Esophagus squamous epithelium (tissue), 5 donors: ENCODE measurements around the gene CSF1R. TPM values are rescaled to one million over a fixed set of nuclear protein-coding genes. Genes with fewer than 3 reads are reported as not detected.

Experiments
- DNase-seq: peaks from one replicate; lab custom pipeline; 2025; lab: John Stamatoyannopoulos, UW
- H3K27ac ChIP-seq, 4 donors: fragments of 200-600 bp; sonication (generic); one replicate each; pipeline ENCODE4 v1.5.1; 2016 to 2019; ENCODE audit warnings: mild to moderate bottlenecking in 1 of 4
- H3K27me3 ChIP-seq, 4 donors: fragments of 200-600 bp; sonication (generic); 1 replicate in 3 of 4; 2 replicates in 1 of 4; pipeline versions ENCODE4 v1.5.1 to v1.6.0; 2017 to 2021; ENCODE audit warnings: antibody characterized with exemption in 1 of 4
- H3K36me3 ChIP-seq, 3 donors: fragments of 200-600 bp; sonication (generic); one replicate each; pipeline ENCODE4 v1.5.1; 2016 to 2019
- H3K4me1 ChIP-seq, 3 donors: fragments of 200-600 bp; sonication (generic); one replicate each; pipeline ENCODE4 v1.5.1; 2017 to 2019
- H3K4me3 ChIP-seq, 4 donors: fragments of 200-600 bp; sonication (generic); 1 replicate in 3 of 4; 2 replicates in 1 of 4; pipeline ENCODE4 v1.5.1; 2016 to 2019; ENCODE audit warnings: mild to moderate bottlenecking in 2 of 4, moderate library complexity in 1 of 4
- H3K9me3 ChIP-seq, 3 donors: fragments of 200-600 bp; sonication (generic); one replicate each; pipeline ENCODE4 v1.5.1; 2016 to 2019
- POLR2A ChIP-seq, 4 donors: fragments of 450-650 bp; IDR thresholded peaks; one replicate each; pipeline ENCODE4 v1.6.1; 2017; ENCODE audit warnings: antibody characterized with exemption in 4 of 4, mild to moderate bottlenecking in 4 of 4, moderate library complexity in 3 of 4
- WGBS, 2 donors: methylation state at CpG; one replicate each; pipeline ENCODE4 v1.1.5; 2018; 5-methylcytosine and 5-hydroxymethylcytosine counted together
- intact Hi-C: fragments of 100-400 bp; cut with DNase I; formaldehyde crosslinking; loops from one replicate; pipeline ENCODE4 v1.15.0; 2022
- total RNA-seq, 4 donors: library from RNA; depleted of rRNA; stranded (reverse); fragments of >200 nt; gene quantifications; one replicate each; pipeline ENCODE4 v1.1.0, GENCODE V29; 2016
- TF ChIP-seq, protein P1 (sequence below), 6 experiments: fragments of 450-650 bp in 4 of 6; fragments of 200-600 bp in 2 of 6; sonication (generic) in 2 of 6; IDR thresholded peaks; one replicate each; pipeline ENCODE4 v1.5.1; 2016 to 2019; ENCODE audit warnings: antibody characterized with exemption in 6 of 6, mild to moderate bottlenecking in 4 of 6, moderate library complexity in 4 of 6
- donor health status: DM: yes; HTN: yes; CAD: no.

CSF1R gene
- total RNA-seq, 4 donors from 2014 or later: 4.3 to 38.7 (median 15.1) TPM

- 71 to 73% methylated on average over 3 to 6 of the region's 11 CpGs for WGBS, 2 donors
- DNase-seq: no peak
These were observed 22.6 kb upstream of the CSF1R start for GRCh38 chr5:150108711-150109514.

DNA sequence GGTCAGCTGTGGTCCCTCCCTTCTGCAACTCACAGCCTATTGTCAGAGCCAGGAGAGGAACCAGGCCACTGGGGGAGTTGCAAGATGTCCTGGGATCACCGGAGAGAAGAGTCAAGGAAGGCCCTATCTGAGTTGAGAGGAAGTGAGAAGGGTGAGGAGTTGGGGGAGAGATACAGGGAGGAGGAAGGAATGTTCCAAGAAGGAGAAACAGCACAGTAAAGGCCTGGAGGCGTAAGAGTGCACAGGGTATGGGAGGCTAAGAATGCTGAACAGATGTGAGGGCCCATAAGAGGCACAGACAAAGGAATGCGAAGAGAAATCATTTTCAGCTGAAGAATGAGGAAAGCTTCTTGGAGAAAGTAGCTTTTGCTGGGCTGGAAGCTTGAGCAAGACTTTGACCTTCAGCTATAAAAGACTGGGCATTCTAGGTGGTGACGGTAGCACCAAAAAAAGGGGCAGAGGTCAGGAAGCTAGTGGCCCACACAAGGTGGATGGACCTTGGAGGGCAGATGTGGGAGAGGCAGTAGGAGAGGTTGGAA lies 21.6 kb upstream of the CSF1R start:
- no peaks in the 10 kb centered on the region for H3K36me3 ChIP-seq
- H3K27me3 ChIP-seq: peaks cover 0 to 6% (median 0%) of the 10 kb centered on the region in 4 donors
- H3K4me1 ChIP-seq: peaks cover 0 to 10% (median 6%) of the 10 kb centered on the region in 3 donors
- no peak overlapping the region for H3K4me3 ChIP-seq
- no peak for DNase-seq
- H3K27ac ChIP-seq: no peak overlapping the region
- 81 to 86% methylated on average over 4 of the region's 4 CpGs for WGBS, 2 donors
- intact Hi-C loops: no loop called here
- H3K9me3 ChIP-seq: no peaks in the 10 kb centered on the region
- no peak for TF ChIP-seq POLR2A (IDR thresholded peaks at IDR 0.05)
- TF ChIP-seq, protein P1, sequence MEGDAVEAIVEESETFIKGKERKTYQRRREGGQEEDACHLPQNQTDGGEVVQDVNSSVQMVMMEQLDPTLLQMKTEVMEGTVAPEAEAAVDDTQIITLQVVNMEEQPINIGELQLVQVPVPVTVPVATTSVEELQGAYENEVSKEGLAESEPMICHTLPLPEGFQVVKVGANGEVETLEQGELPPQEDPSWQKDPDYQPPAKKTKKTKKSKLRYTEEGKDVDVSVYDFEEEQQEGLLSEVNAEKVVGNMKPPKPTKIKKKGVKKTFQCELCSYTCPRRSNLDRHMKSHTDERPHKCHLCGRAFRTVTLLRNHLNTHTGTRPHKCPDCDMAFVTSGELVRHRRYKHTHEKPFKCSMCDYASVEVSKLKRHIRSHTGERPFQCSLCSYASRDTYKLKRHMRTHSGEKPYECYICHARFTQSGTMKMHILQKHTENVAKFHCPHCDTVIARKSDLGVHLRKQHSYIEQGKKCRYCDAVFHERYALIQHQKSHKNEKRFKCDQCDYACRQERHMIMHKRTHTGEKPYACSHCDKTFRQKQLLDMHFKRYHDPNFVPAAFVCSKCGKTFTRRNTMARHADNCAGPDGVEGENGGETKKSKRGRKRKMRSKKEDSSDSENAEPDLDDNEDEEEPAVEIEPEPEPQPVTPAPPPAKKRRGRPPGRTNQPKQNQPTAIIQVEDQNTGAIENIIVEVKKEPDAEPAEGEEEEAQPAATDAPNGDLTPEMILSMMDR (IDR thresholded peaks at IDR 0.05): no peak

More at GRCh38 chr5:150108711-150109514, 22.6 kb upstream of the CSF1R start:
- H3K27me3 ChIP-seq: peaks cover 0 to 6% (median 0%) of the 10 kb centered on the region in 4 donors
- H3K36me3 ChIP-seq: no peaks in the 10 kb centered on the region
- H3K4me1 ChIP-seq: peaks cover 0 to 19% (median 12%) of the 10 kb centered on the region in 3 donors
- no peaks in the 10 kb centered on the region for H3K9me3 ChIP-seq
- TF ChIP-seq, protein P1 (IDR thresholded peaks at IDR 0.05): no peak
- no peak overlapping the region for H3K27ac ChIP-seq
- intact Hi-C loops: no loop called here
- H3K4me3 ChIP-seq: no peak overlapping the region

DNA sequence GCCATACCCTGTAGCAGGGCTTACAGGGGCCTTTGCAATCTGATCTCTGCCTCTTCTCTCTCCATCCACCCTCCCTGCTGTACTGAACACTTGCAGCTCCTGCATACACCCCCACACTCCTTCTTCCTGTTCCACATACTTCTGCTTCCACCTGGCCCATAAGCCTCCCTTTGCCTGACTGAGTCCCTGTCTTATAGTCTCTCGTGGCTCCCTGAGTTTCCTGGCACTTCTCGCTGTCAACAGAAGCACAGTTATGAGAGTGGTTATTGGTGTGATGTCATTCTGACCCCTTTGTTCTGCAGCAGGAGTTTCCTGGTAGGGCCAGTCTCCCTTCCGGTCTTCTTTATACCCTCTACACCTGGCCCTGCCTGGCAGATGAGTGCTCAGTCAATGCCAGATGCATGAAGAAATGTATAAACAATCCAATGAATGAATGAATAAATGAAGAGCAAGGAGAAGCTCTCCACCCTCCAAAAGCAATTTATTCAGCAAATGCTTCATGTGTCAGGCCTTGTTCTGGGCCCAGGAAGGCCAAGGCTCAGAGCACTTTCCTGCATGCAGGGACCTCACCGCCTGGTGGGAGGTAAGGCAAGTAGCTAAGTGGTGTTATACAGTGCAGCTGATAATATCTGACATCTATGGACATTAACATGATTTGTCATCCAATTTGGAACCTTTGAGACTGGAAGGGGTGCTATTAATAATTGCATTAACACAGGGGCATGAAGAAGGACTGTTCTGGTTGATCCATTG lies 20.5 kb upstream of the CSF1R start:
- WGBS, 2 donors: 54 to 65% methylated on average over 4 of the region's 4 CpGs
- no peak overlapping the region for H3K27ac ChIP-seq
- DNase-seq: no peak

GRCh38 chr5:150105928-150106615 lies 19.7 kb upstream of the CSF1R start:
- Histone ChIP-seq H3K27ac (no peak overlapping the region), H3K9me3 (no peaks in the 10 kb centered on the region), H3K36me3 (no peaks in the 10 kb centered on the region), H3K27me3 (peaks cover 0 to 4% (median 0%) of the 10 kb centered on the region in 4 donors), H3K4me1 (no peaks in the 10 kb centered on the region), H3K4me3 (no peak overlapping the region)
- 70 to 73% methylated on average over 2 to 4 of the region's 7 CpGs for WGBS, 2 donors
- no peak for DNase-seq
- TF ChIP-seq, protein P1 (IDR thresholded peaks at IDR 0.05): no peak
- no peak for TF ChIP-seq POLR2A (IDR thresholded peaks at IDR 0.05)
- intact Hi-C loops: no loop called here

More for the DNA sequence above, 20.5 kb upstream of the CSF1R start:
- H3K9me3 ChIP-seq: no peaks in the 10 kb centered on the region
- H3K4me1 ChIP-seq: no peaks in the 10 kb centered on the region
- H3K27me3 ChIP-seq: peaks cover 0 to 6% (median 0%) of the 10 kb centered on the region in 4 donors
- intact Hi-C loops: no loop called here
- H3K36me3 ChIP-seq: no peaks in the 10 kb centered on the region
- no peak overlapping the region for H3K4me3 ChIP-seq
- TF ChIP-seq, protein P1 (IDR thresholded peaks at IDR 0.05): no peak
- TF ChIP-seq POLR2A (IDR thresholded peaks at IDR 0.05): no peak
